Trophoblast cell (in vitro differentiated cells and primary cell): ENCODE measurements around the gene SLC39A12.

Experiments used
- DNase-seq, 2 donors: peaks; one replicate each; pipeline ENCODE4 v3.0.0-alpha.2; 2016
- H2AFZ ChIP-seq: 2 replicates; pipeline ENCODE4 v1.6.1; 2013; ENCODE audit warnings: low read length, moderate library complexity, mild to moderate bottlenecking; ENCODE audit not compliant: insufficient read depth, poor library complexity
- H2AK5ac ChIP-seq: 2 replicates; pipeline ENCODE4 v1.6.1; 2013; ENCODE audit warnings: mild to moderate bottlenecking, low read length
- H2BK120ac ChIP-seq: 2 replicates; pipeline ENCODE4 v1.6.1; 2013; ENCODE audit warnings: low read length, mild to moderate bottlenecking, moderate library complexity; ENCODE audit not compliant: insufficient read depth, poor library complexity
- H2BK12ac ChIP-seq: 2 replicates; pipeline ENCODE4 v1.6.1; 2013; ENCODE audit warnings: mild to moderate bottlenecking, low read length, moderate library complexity
- H2BK5ac ChIP-seq: 2 replicates; pipeline ENCODE4 v1.6.1; 2013; ENCODE audit warnings: low read length, low read depth, moderate library complexity, mild to moderate bottlenecking; ENCODE audit not compliant: poor library complexity
- H3K14ac ChIP-seq: 2 replicates; pipeline ENCODE4 v1.6.1; 2013; ENCODE audit warnings: mild to moderate bottlenecking, low read length
- H3K18ac ChIP-seq: 2 replicates; pipeline ENCODE4 v1.6.1; 2013; ENCODE audit warnings: mild to moderate bottlenecking, low read length
- H3K23ac ChIP-seq: 2 replicates; pipeline ENCODE4 v1.6.1; 2013; ENCODE audit warnings: low read length
- H3K27ac ChIP-seq: 2 replicates; pipeline ENCODE4 v1.5.1; 2013; ENCODE audit warnings: low read depth, mild to moderate bottlenecking, inconsistent platforms, low read length, moderate library complexity
- H3K27me3 ChIP-seq: 2 replicates; pipeline ENCODE4 v1.6.1; 2013; ENCODE audit warnings: inconsistent platforms, mild to moderate bottlenecking, low read length, moderate library complexity; ENCODE audit not compliant: insufficient read depth
- H3K36me3 ChIP-seq, 2 experiments: 1 replicate in 1 of 2; 2 replicates in 1 of 2; pipeline ENCODE4 v1.6.1; 2013; ENCODE audit warnings: low read length in 2 of 2, mild to moderate bottlenecking in 2 of 2, moderate library complexity in 1 of 2; ENCODE audit not compliant: insufficient read depth in 2 of 2, control insufficient read depth in 1 of 2
- H3K4ac ChIP-seq: 2 replicates; pipeline ENCODE4 v1.6.1; 2013; ENCODE audit warnings: low read depth, mild to moderate bottlenecking, low read length, moderate library complexity
- H3K4me1 ChIP-seq, 2 experiments: 1 replicate in 1 of 2; 2 replicates in 1 of 2; pipeline ENCODE4 v1.6.1; 2013; ENCODE audit warnings: low read length in 2 of 2, mild to moderate bottlenecking in 2 of 2, moderate library complexity in 1 of 2; ENCODE audit not compliant: insufficient read depth in 2 of 2, control insufficient read depth in 1 of 2
- H3K4me2 ChIP-seq: 2 replicates; pipeline ENCODE4 v1.6.1; 2013; ENCODE audit warnings: inconsistent platforms, mild to moderate bottlenecking, low read length, moderate library complexity
- H3K4me3 ChIP-seq: 2 replicates; pipeline ENCODE4 v1.5.1; 2013; ENCODE audit warnings: mild to moderate bottlenecking, low read depth, low read length, inconsistent platforms
- H3K79me1 ChIP-seq: one replicate; pipeline ENCODE4 v1.6.1; 2013; ENCODE audit warnings: low read length
- H3K79me2 ChIP-seq: 2 replicates; pipeline ENCODE4 v1.6.1; 2013; ENCODE audit warnings: low read length, mild to moderate bottlenecking; ENCODE audit not compliant: control insufficient read depth, insufficient read depth, poor library complexity
- H3K9ac ChIP-seq: 2 replicates; pipeline ENCODE4 v1.6.1; 2013; ENCODE audit warnings: mild to moderate bottlenecking, low read length
- H3K9me3 ChIP-seq: 2 replicates; pipeline ENCODE4 v1.6.1; 2013; ENCODE audit warnings: low read depth, mild to moderate bottlenecking, control low read depth, inconsistent platforms, low read length; ENCODE audit not compliant: insufficient read depth
- H4K12ac ChIP-seq: 2 replicates; pipeline ENCODE4 v1.6.1; 2013; ENCODE audit warnings: low read depth, mild to moderate bottlenecking, low read length, moderate library complexity
- H4K8ac ChIP-seq: 2 replicates; pipeline ENCODE4 v1.6.1; 2013; ENCODE audit warnings: low read depth, mild to moderate bottlenecking, low read length, moderate library complexity
- H4K91ac ChIP-seq: one replicate; pipeline ENCODE4 v1.6.1; 2013; ENCODE audit warnings: low read depth, mild to moderate bottlenecking, low read length, moderate library complexity
- WGBS: extraction: QIAGEN DNeasy Blood & Tissue Kit; methylation state at CpG from one replicate; pipeline ENCODE4 v1.1.7; 2013; ENCODE audit warnings: missing lambda C conversion rate; ENCODE audit not compliant: insufficient read length, insufficient coverage; ENCODE audit errors: extremely low coverage; 5-methylcytosine and 5-hydroxymethylcytosine counted together

SLC39A12 gene

GRCh38 chr10:18020523-18020922 is 68.8 kb downstream of the SLC39A12 start:
- Histone ChIP-seq H3K79me1 (no peaks in the 10 kb centered on the region), H4K12ac (no peak overlapping the region), H3K79me2 (no peaks in the 10 kb centered on the region), H2AFZ (no peak overlapping the region), H3K18ac (no peak overlapping the region), H2BK5ac (no peak overlapping the region), H2AK5ac (no peak overlapping the region), H4K91ac (no peak overlapping the region), H4K8ac (no peak overlapping the region), H3K4me3 (no peak overlapping the region), H3K36me3 (no peaks in the 10 kb centered on the region), H3K23ac (no peak overlapping the region), H3K14ac (no peak overlapping the region), H3K4me2 (no peak overlapping the region), H3K4me1 (peaks cover 0 to 2% of the 10 kb centered on the region in 2 experiments), H3K27ac (no peak overlapping the region), H3K9me3 (no peaks in the 10 kb centered on the region), H2BK120ac (no peak overlapping the region), H3K27me3 (no peaks in the 10 kb centered on the region), H3K4ac (no peak overlapping the region), H3K9ac (no peak overlapping the region), H2BK12ac (no peak overlapping the region)
- no CpG with 5 or more reads among the region's 1 CpG for WGBS
- no peak for DNase-seq

GRCh38 chr10:18021725-18022480 is 70.2 kb downstream of the SLC39A12 start:
- H2BK120ac ChIP-seq, result no peak overlapping the region
- no peak overlapping the region for H3K18ac ChIP-seq
- no peak overlapping the region for H3K23ac ChIP-seq
- no peak overlapping the region for H3K14ac ChIP-seq
- H4K8ac ChIP-seq, result no peak overlapping the region
- no peak overlapping the region for H3K27ac ChIP-seq
- no peak overlapping the region for H4K12ac ChIP-seq
- no peaks in the 10 kb centered on the region for H3K36me3 ChIP-seq
- H3K4me3 ChIP-seq, result no peak overlapping the region
- no CpG with 5 or more reads among the region's 2 CpGs for WGBS
- no peaks in the 10 kb centered on the region for H3K27me3 ChIP-seq
- no peaks in the 10 kb centered on the region for H3K79me2 ChIP-seq
- no peak overlapping the region for H3K4me2 ChIP-seq
- H4K91ac ChIP-seq, result no peak overlapping the region
- H3K9me3 ChIP-seq, result no peaks in the 10 kb centered on the region
- no peaks in the 10 kb centered on the region for H3K79me1 ChIP-seq
- H2AFZ ChIP-seq, result no peak overlapping the region
- H2BK5ac ChIP-seq, result no peak overlapping the region
- peaks cover 0 to 2% of the 10 kb centered on the region in 2 experiments for H3K4me1 ChIP-seq
- no peak overlapping the region for H2AK5ac ChIP-seq
- H2BK12ac ChIP-seq, result no peak overlapping the region
- no peak for DNase-seq
- no peak overlapping the region for H3K4ac ChIP-seq
- H3K9ac ChIP-seq, result no peak overlapping the region

- Histone ChIP-seq H3K18ac (no peak overlapping the region), H3K4me3 (no peak overlapping the region), H3K36me3 (no peaks in the 10 kb centered on the region), H3K4me1 (no peaks in the 10 kb centered on the region), H3K14ac (no peak overlapping the region), H3K4me2 (no peak overlapping the region), H2BK120ac (no peak overlapping the region), H3K23ac (no peak overlapping the region), H2AK5ac (no peak overlapping the region), H4K12ac (no peak overlapping the region), H3K4ac (no peak overlapping the region), H3K79me2 (no peaks in the 10 kb centered on the region), H4K91ac (no peak overlapping the region), H4K8ac (no peak overlapping the region), H3K27me3 (no peaks in the 10 kb centered on the region), H2AFZ (no peak overlapping the region), H2BK5ac (no peak overlapping the region), H3K9me3 (no peaks in the 10 kb centered on the region), H3K79me1 (no peaks in the 10 kb centered on the region), H3K27ac (no peak overlapping the region), H2BK12ac (no peak overlapping the region), H3K9ac (no peak overlapping the region)
- WGBS, result no CpG with 5 or more reads among the region's 4 CpGs
- no peak for DNase-seq
Observed at GRCh38 chr10:18043148-18044006, 91.7 kb downstream of the SLC39A12 start.

- Histone ChIP-seq H3K79me2 (no peaks in the 10 kb centered on the region), H3K79me1 (no peaks in the 10 kb centered on the region), H3K4me3 (no peak overlapping the region), H3K27me3 (no peaks in the 10 kb centered on the region), H3K9ac (no peak overlapping the region), H3K27ac (no peak overlapping the region), H3K4me1 (no peaks in the 10 kb centered on the region), H2AFZ (no peak overlapping the region), H3K36me3 (no peaks in the 10 kb centered on the region), H4K12ac (no peak overlapping the region), H3K18ac (no peak overlapping the region), H2AK5ac (no peak overlapping the region), H2BK120ac (no peak overlapping the region), H3K9me3 (no peaks in the 10 kb centered on the region), H3K4ac (no peak overlapping the region), H4K8ac (no peak overlapping the region), H3K14ac (no peak overlapping the region), H4K91ac (no peak overlapping the region), H3K23ac (no peak overlapping the region), H3K4me2 (no peak overlapping the region), H2BK5ac (no peak overlapping the region), H2BK12ac (no peak overlapping the region)
- no CpG with 5 or more reads among the region's 8 CpGs for WGBS
- DNase-seq, result no peak
Observed at GRCh38 chr10:18044976-18045720, 93.4 kb downstream of the SLC39A12 start.
